Measurements from ENCODE around the gene SCOC. TPM values are rescaled to one million over a fixed set of nuclear protein-coding genes. Genes with fewer than 3 reads are reported as not detected.

The SCOC gene
- polyA plus RNA-seq (2011; rRNA removed) (49.7 and 71.9 TPM in 2 replicates), polyA plus RNA-seq (2017; fragmentation: RNase III; extraction: RNeasy Plus Mini Kit Qiagen cat#74134 plus additional on column Dnase treatment) (46.0 to 50.0 TPM (median 49.3 TPM) in 3 replicates), polyA minus RNA-seq (2011; rRNA and poly(A)+ RNA removed) (5.5 and 6.1 TPM in 2 replicates)
- 9.1 and 9.4 TPM in 2 replicates for polyA plus RNA-seq (2012; cell fraction: cytosol; rRNA removed)
- polyA plus RNA-seq (2012; cell fraction: nucleus; rRNA removed), result 1.5 and 3.8 TPM in 2 replicates

DNA sequence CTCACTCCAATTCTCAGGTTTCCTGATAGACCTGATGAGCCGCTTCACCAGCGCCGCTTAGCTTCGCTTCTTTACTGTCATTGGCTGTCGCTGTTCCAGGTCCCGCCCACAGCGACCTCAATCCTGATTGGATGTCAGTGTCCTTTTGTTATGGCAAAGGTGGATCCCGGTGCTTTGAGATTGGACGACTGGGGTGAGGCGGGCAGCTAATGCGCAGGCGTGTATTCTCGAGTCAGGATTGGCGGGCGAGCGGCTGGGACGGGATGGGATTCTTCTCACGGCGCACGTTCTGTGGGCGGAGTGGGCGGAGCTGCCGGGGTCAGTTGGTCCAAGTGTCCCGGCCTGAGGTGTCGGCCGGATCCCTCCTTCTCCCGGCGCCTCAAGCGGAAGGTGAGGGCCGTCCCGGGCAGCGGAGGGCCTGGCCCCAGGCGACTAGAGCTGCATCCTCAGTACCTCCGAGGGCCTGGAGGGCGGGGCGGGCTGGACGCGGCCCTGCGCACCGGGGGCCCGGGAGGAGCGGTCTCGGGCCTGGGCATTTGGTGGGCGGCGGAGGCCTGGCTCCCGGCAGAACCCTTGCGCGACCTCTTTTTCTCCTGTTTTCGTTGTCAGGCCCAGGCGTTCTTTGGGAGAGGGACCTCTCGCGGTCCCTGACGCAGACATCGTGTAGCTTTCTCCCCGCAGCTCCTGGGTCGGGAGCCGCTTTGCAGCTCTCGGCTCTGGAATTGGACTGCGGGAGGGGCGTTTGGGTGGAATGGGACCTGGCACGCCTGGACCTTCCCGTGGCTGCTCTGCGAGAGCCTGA lies at the start of gene SCOC:
TSS of gene SCOC (plus strand) at position 319 of the 802 bp plus-strand sequence. CDS start 5,525 bp downstream, outside the sequence.
- TF ChIP-seq HDAC2 (IDR thresholded peaks at IDR 0.05), result no peak
- TF ChIP-seq PHF8 (IDR thresholded peaks at IDR 0.05; ENCODE audit: borderline replicate concordance, low read depth), result peak; percentile 79
- no peak for TF ChIP-seq ZNF302 (CRISPR knock-in tag; IDR thresholded peaks at IDR 0.05)
- TF ChIP-seq, protein P1, sequence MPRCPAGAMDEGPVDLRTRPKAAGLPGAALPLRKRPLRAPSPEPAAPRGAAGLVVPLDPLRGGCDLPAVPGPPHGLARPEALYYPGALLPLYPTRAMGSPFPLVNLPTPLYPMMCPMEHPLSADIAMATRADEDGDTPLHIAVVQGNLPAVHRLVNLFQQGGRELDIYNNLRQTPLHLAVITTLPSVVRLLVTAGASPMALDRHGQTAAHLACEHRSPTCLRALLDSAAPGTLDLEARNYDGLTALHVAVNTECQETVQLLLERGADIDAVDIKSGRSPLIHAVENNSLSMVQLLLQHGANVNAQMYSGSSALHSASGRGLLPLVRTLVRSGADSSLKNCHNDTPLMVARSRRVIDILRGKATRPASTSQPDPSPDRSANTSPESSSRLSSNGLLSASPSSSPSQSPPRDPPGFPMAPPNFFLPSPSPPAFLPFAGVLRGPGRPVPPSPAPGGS (IDR thresholded peaks at IDR 0.05), result 0 out of 3 replicates have a peak, but pooled peaks have one; percentile 4
- TF ChIP-seq JUN (IDR thresholded peaks at IDR 0.05), result peak in 1 of 2 experiments; percentile 67; a peak in 1 of 5 replicates
- TF ChIP-seq E2F6 (IDR thresholded peaks at IDR 0.05; ENCODE audit: borderline replicate concordance, low read depth), result no peak
- TF ChIP-seq, protein P2, sequence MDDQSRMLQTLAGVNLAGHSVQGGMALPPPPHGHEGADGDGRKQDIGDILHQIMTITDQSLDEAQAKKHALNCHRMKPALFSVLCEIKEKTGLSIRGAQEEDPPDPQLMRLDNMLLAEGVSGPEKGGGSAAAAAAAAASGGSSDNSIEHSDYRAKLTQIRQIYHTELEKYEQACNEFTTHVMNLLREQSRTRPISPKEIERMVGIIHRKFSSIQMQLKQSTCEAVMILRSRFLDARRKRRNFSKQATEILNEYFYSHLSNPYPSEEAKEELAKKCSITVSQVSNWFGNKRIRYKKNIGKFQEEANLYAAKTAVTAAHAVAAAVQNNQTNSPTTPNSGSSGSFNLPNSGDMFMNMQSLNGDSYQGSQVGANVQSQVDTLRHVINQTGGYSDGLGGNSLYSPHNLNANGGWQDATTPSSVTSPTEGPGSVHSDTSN (IDR thresholded peaks at IDR 0.05), result 0 out of 2 replicates have a peak, but pooled peaks have one; percentile 26
- peak; percentile 41 for TF ChIP-seq POLR2A (IDR thresholded peaks at IDR 0.05; ENCODE audit: low read length)
- TF ChIP-seq, protein P3, sequence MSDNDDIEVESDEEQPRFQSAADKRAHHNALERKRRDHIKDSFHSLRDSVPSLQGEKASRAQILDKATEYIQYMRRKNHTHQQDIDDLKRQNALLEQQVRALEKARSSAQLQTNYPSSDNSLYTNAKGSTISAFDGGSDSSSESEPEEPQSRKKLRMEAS (IDR thresholded peaks at IDR 0.05), result peak; percentile 62
- POLR2A ChIA-PET, result interaction anchor here (0.8 to 2.4 kb wide), 6 partner anchors 11 to 383 kb away, joined by 3 to 13 read pairs (median 4); partner anchors contain the start of genes CLGN, ELMOD2 and TBC1D9
- Histone ChIP-seq H3K9me3 (no peaks in the 10 kb centered on the region), H3K4me3 (peak within 1 kb of the TSS; percentile 93), H3K4me2 (peak within 1 kb of the TSS; percentile 98), H3K4me1 (peaks cover 25% of the 10 kb centered on the region), H3K27ac (peak within 1 kb of the TSS; percentile 83 to 96)
- WGBS (ENCODE audit: missing lambda C conversion rate), result 2% methylated on average over 13 of the region's 63 CpGs
- CTCF ChIA-PET, result interaction anchor here (0.7 to 4.1 kb wide), 5 partner anchors 13 to 478 kb away, joined by 3 to 38 read pairs (median 3); no protein-coding TSS in a partner anchor
- DNase-seq (ENCODE audit: low read depth in 1 of 2, low spot score in 1 of 2), result peak; percentile 96 to 98
- ATAC-seq, result peak; percentile 96 to 98
- FAIRE-seq, result peak; percentile 72

DNA sequence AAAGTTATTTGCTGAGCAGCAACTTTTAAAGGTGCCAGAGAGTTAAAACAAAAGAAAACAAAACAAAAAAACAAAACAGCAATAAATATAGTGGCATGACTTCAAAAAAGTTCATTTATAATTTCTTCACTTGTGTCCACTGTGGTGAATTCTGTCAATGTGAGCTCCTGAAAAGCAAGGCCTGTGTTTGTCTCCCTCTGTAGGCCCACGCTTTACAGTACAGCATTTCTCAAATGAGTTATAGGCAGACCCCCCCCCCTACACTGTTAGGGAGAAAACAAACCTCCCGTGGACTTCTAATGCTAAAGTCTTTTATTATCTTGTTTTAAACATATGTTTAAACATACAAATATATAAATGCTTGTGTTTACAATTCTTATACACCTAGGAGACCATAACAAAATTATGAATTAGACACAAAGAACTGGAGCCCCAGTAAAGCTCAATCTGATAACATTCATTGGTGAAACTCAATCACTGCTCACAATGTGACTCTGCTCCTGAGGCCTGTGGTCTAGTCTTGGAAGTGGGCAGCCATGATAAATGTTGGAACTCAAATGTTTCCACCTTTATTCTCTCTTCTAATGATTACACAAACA lies 47.0 kb upstream of the SCOC start:
- no peak overlapping the region for H3K4me3 ChIP-seq
- POLR2A ChIA-PET, result no interaction called here

More for the DNA sequence above, 47.0 kb upstream of the SCOC start:
- Histone ChIP-seq H3K27ac (no peak overlapping the region), H3K9me3 (no peaks in the 10 kb centered on the region; the same call in 2 of the 3 replicates), H3K4me2 (no peak overlapping the region), H3K4me1 (no peaks in the 10 kb centered on the region)
- TF ChIP-seq PHF8 (IDR thresholded peaks at IDR 0.05; ENCODE audit: borderline replicate concordance, low read depth) (no peak), NR3C1 (IDR thresholded peaks at IDR 0.05) (no peak), CTCF (IDR thresholded peaks at IDR 0.05) (peak; percentile 35; the same call in 2 of the 3 replicates), MAZ (IDR thresholded peaks at IDR 0.05; ENCODE audit: borderline replicate concordance, low read depth, low read length) (no peak), ESRRA (IDR thresholded peaks at IDR 0.05; ENCODE audit: borderline replicate concordance, low read length) (no peak), EHMT2 (IDR thresholded peaks at IDR 0.05; ENCODE audit: low read depth) (no peak), RAD21 (conservative IDR thresholded peaks at IDR 0.05 in 1 of 2, IDR thresholded peaks at IDR 0.05 in 1 of 2) (peak; percentile 48 to 52; a peak in 4 of 5 replicates), SMC3 (IDR thresholded peaks at IDR 0.05) (peak; percentile 36; the same call in 2 of the 3 replicates)
- TF ChIP-seq, protein P4, sequence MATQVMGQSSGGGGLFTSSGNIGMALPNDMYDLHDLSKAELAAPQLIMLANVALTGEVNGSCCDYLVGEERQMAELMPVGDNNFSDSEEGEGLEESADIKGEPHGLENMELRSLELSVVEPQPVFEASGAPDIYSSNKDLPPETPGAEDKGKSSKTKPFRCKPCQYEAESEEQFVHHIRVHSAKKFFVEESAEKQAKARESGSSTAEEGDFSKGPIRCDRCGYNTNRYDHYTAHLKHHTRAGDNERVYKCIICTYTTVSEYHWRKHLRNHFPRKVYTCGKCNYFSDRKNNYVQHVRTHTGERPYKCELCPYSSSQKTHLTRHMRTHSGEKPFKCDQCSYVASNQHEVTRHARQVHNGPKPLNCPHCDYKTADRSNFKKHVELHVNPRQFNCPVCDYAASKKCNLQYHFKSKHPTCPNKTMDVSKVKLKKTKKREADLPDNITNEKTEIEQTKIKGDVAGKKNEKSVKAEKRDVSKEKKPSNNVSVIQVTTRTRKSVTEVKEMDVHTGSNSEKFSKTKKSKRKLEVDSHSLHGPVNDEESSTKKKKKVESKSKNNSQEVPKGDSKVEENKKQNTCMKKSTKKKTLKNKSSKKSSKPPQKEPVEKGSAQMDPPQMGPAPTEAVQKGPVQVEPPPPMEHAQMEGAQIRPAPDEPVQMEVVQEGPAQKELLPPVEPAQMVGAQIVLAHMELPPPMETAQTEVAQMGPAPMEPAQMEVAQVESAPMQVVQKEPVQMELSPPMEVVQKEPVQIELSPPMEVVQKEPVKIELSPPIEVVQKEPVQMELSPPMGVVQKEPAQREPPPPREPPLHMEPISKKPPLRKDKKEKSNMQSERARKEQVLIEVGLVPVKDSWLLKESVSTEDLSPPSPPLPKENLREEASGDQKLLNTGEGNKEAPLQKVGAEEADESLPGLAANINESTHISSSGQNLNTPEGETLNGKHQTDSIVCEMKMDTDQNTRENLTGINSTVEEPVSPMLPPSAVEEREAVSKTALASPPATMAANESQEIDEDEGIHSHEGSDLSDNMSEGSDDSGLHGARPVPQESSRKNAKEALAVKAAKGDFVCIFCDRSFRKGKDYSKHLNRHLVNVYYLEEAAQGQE (IDR thresholded peaks at IDR 0.05), result no peak
- no peak for FAIRE-seq
- 48% methylated on average over 2 of the region's 2 CpGs for WGBS (ENCODE audit: missing lambda C conversion rate)
- DNase-seq (ENCODE audit: low read depth in 1 of 2, low spot score in 1 of 2), result peak; percentile 9 to 18
- CTCF ChIA-PET, result interaction anchor here (1.1 to 1.6 kb wide), 3 partner anchors 12 to 72 kb away, joined by 3 to 5 read pairs (median 3); no protein-coding TSS in a partner anchor
- ATAC-seq, result peak in 1 of 2 experiments; percentile 66; a peak in 1 of 6 replicates

Measured in A549 (cell line).